NCI-H1417 (cell line): ENCODE measurements around the gene ANKS1A.
A peak's percentile ranks its signal among the peaks of the same experiment; 100 is the strongest.

Source experiments
- DNase-seq, 3 experiments: peaks; one replicate each; lab custom pipeline; 2025; lab: John Stamatoyannopoulos, UW

Gene ANKS1A

GRCh38 chr6:35084511-35085203 is 195.6 kb downstream of the ANKS1A start:
- no peak for DNase-seq

GRCh38 chr6:35085359-35086281 is 196.6 kb downstream of the ANKS1A start:
- DNase-seq = no peak

- no peak for DNase-seq
Measured at GRCh38 chr6:35086282-35086632, 197.2 kb downstream of the ANKS1A start.

DNA sequence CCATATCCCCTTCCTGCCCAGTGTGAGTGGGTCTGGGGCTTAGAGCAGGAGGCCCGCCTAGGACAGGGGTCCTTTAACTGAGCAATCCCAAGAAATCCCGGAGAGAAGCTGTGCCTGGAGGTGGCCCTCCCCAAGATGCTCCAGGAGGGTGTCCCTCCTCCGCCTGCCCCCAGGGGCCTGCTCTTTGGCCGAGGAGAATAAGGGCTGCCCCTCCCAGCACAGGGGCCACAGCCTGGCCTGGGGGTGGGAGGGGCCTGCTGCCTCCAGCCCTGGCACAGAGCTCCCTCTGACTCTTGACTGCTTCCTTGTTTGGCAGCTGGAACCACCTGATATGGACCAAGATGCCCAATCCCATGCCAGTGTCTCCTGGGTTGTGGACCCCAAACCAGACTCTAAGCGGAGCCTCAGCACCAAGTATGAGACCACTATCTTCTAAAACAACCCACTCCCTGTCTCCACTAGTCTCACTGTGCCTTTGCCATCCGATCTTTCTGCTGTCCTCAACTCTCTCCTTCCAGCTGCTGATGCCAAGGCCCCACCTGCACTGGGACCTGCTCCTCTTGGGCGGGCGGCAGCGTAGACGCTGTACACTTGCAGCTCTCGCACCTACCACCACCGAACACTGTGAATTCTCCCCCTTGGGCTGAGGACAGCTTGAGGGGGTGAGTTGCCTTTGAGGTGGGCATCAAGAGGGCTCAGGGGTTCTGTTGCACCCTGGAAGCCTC is 197.7 kb downstream of the ANKS1A start:
- no peak for DNase-seq

DNA sequence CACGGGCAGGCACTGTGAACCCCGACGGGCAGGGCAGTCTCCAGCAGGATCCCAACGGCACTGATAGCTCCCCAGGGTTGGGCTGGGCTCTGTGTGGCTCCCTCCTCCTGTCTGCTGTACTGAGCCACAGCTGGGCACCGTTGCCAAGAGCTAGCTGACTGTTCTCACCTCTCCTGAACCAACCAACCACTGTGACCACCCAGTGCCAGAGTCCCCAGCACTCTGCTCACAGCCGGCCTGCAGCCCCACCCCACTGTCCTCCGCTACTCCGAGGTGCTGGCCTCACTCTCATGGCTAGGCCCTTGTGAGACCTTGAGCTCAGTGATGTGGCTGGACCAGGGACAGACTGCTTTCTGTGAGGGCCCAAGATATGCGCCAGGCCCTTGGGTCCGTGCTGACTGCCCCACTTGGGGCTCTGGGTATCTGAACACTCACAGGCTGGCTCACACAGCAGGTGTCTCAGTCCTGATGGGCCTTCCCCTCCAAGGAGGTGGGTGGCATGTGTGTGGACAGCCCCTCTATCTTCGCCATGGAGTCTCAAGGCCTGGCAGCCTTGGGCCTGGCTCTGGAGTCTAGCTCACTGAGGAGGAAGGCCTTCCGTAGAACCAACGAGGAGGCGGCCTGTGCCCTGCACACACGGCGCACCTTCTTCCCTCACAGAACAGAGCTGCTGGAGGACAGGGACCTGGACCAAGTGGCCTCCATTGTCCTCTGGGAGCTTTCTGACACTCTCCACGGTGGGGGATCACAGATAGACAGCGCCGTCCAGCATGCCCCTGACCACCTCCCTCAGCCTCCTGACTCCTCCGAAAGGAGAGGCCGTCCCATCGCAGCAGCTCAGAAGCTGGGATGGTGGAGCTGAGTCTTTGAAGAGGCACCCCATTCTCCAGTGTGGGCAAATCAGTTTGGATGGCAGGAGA is 198.6 kb downstream of the ANKS1A start:
- DNase-seq = no peak

DNA sequence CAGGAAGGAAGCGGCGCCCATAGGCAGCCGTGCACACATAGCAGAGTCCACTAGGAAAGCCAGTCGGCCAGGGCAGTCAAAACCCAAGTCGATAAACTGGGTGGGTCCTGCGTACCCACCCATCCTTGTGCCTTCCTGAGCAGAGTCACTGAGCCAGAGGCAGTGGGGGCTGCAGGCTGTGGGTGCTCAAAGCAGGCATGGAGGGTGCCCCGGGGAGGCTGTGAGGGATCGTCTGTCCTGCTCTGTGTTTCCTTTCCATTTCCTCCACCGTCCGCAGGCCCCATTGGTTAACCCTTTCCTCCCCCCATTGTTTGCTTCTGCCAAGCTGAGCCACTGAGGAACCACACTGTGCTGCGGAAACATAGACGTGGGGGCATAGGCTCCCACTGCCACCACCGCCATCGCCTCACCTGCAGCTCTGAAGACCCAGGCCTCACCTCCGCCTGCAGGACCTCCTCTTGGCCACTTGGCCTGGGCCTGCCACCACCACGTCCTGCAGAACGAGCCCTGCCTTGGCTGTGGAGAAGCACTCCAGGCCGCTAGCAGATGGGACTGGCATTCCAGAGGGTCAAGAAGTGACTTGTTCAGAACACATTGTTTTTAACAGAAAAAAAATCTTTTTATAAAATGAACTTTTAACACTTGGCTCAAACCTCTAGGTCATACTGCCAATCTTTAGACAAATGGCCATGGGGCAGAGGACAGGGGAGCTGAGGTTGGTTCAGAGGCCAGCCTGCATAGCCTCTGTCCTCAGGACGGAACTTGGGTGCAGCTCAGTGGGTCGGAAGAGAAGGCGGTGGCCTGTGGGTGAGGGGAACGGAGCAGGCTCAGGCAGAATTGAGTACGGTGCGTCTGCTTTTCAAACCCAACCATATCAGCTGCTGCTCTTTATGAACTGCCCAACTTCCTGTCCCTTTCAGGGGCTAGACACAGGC is 199.5 kb downstream of the ANKS1A start:
- no peak for DNase-seq

DNA sequence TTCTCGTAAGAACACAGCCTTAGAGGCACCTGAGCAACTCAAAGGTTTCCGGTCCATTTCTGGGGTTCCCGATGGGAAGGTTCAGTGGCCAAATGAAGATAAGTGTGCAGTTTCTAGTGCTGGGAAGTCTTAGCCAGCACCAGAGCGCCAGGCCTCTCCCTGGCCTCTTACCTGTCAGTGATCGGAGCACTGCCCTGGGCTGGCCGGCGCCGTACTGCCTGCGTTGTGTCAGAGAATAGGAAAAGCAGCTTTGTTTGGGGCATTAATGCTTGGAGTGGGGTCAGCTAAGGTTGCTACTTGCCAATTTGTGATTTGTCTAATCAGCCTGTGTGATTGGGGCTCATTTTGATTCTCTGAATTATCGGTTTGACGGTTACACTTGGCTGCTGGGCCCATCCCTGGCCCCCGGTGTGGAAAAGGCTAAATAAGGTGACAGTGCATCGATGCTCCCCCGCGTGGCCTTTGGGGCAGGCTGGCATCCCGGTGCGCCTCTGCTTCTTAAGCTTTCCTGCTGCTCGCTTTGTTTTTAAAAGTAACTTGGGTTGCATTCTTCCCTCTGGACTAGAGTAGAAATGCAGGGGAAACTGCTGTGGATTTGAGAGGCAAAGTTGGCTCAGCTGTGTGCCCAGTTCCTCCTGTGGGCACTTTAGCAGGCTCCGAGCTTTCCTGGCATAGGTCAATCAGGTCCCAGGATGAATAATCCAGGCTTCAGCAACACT is 200.3 kb downstream of the ANKS1A start:
- DNase-seq = no peak

GRCh38 chr6:35089935-35090505 is 201.0 kb downstream of the ANKS1A start:
- no peak for DNase-seq

- DNase-seq = no peak
Measured at GRCh38 chr6:35090734-35091133, 201.7 kb downstream of the ANKS1A start.

- no peak for DNase-seq
Measured at GRCh38 chr6:35091346-35092083, 202.5 kb downstream of the ANKS1A start.

DNA sequence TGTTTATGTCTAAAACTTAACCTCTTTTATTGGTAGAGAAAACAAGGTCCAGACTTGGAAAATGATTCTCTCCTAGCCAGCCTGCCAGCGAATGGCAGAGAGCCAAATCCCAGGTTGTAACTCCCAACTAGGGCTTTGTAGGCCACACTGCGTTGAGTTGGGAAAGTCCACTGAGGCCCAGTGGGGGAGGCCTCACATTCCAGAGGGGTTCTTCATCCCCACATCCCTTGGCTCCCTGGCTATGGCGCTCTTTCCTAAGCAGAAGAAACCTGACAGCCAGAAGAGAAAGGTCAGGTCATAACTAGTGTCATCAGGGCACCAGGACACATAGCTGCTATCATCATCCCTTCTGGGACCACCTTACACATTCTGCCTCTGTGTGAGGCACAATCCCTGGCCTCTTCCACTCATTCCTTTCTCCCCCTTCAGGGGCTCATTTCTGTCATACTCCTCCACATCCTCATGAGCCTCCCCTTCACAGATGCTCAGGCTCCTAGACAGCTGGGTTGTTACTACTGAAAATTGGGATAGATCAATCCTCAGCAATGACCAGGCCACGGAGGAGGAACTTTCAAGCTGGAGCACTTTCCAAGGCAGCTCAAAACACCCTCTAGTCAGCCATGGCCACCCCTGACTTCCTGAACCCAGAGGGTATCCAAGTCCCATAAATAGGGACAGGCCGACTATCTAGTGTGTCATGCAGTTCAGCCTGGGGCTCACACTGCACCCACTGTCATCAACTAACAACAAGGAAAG is 203.5 kb downstream of the ANKS1A start:
- DNase-seq = no peak

- no peak for DNase-seq
Measured at GRCh38 chr6:35093118-35093445, 204.0 kb downstream of the ANKS1A start.

DNA sequence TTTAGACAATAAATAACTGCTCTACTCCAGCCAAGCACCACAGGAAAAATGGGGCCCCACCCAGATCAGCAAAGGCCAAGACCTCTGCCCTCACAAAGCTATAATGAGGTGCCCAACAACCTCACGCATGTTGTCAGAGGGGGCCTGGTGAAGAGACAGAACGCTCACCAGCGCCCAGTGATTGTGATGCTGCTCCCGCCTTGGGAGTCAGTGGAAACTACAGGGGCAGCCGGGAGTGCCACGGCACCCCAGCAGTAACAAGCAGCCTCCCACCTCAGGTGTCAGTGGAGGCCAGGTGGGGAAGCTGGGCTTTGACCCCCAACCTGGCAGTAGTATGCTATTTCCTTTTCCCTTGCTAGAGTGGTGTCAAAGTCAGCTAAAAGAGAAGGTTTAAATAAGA is 204.7 kb downstream of the ANKS1A start:
- no peak for DNase-seq

GRCh38 chr6:35094183-35094582 is 205.1 kb downstream of the ANKS1A start:
- no peak for DNase-seq

DNA sequence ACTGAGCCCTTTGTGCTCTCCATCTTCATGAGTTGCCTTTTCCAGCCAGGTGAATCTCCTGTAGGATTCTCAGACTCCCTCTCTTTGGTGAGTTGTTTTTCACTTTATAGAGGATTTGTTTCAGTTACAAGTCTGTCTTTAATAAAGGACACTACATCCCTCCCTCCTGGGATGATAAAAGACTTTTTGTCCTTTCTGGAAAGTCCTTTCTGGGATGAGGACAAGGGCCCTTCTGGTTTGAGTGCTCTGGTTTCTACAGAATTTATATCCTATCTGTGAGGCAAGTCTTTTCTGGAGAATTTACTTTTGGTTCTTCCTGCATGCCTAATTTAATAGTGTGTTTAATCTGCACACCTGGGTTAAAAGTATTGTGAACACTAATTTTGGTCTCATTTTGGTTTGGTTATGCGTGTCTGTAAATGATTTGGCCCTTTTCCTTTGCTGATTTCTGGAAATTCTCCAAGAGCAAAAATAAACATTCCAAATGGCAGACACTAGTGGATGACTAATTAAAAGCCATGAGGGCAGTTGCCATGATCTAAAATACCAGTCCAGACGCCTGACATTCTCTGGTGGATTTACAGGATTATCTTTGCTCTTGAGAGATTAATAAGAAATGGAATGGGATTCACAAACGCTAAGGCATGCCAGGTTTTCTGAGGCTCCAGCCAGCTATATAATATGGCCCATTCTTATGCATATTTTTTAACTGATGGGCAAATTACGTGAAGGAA is 207.2 kb downstream of the ANKS1A start:
- DNase-seq = peak in 2 of 3 experiments; percentile 29 to 42

- no peak for DNase-seq
Measured at GRCh38 chr6:35099116-35099515, 210.1 kb downstream of the ANKS1A start.

GRCh38 chr6:35105078-35105477 is 216.0 kb downstream of the ANKS1A start:
- DNase-seq = no peak
